SK-N-MC (cell line): ENCODE measurements around the gene THOC5.

ENCODE experiments used
- EZH2 ChIP-seq: fragments of 200-600 bp; sonication (generic); IDR thresholded peaks from one replicate; pipeline ENCODE4 v1.6.1; 2017; ENCODE audit warnings: antibody characterized with exemption
- FOXP2 ChIP-seq: optimal IDR thresholded peaks from 2 replicates; pipeline ENCODE3; 2011; ENCODE audit warnings: mild to moderate bottlenecking, moderate library complexity; ENCODE audit not compliant: insufficient read depth; ENCODE audit errors: extremely low read length, control extremely low read depth
- POLR2AphosphoS5 ChIP-seq: IDR thresholded peaks from 2 replicates; pipeline ENCODE4 v1.6.1; 2012; ENCODE audit warnings: mild to moderate bottlenecking, low read depth, low read length, borderline replicate concordance

- no peak for TF ChIP-seq EZH2
- TF ChIP-seq POLR2AphosphoS5, result no peak
- no peak for TF ChIP-seq FOXP2
Observed at GRCh38 chr22:29574762-29575450, 21.3 kb upstream of the THOC5 start.
